Neural crest cell (in vitro differentiated cells): ENCODE results near the gene MTUS2. TPM values are rescaled to one million over a fixed set of nuclear protein-coding genes. Genes with fewer than 3 reads are reported as not detected.

Experiments used
- DNase-seq: peaks from one replicate; pipeline ENCODE4 v3.0.0; 2021; ENCODE audit warnings: low read depth, mixed read lengths, low spot score
- H3K27ac Mint-ChIP-seq: one replicate; pipeline ENCODE4 v1.8.0; 2021; ENCODE audit warnings: mild to moderate bottlenecking, mixed read lengths; ENCODE audit not compliant: unreplicated experiment
- H3K27me3 Mint-ChIP-seq: 2 replicates; pipeline ENCODE4 v1.8.0; 2021; ENCODE audit warnings: low read depth, mild to moderate bottlenecking, mixed read lengths
- H3K36me3 Mint-ChIP-seq: 2 replicates; pipeline ENCODE4 v1.8.0; 2021; ENCODE audit warnings: low read depth, mild to moderate bottlenecking, mixed read lengths
- H3K4me1 Mint-ChIP-seq: 2 replicates; pipeline ENCODE4 v1.8.0; 2021; ENCODE audit warnings: mixed read lengths
- H3K4me3 Mint-ChIP-seq: one replicate; pipeline ENCODE4 v1.8.0; 2021; ENCODE audit warnings: mild to moderate bottlenecking, mixed read lengths
- H3K9me3 Mint-ChIP-seq: 2 replicates; pipeline ENCODE4 v1.8.0; 2021; ENCODE audit warnings: mixed read lengths
- CTCF ChIP-seq: fragments of 200-600 bp; sonication (generic); conservative IDR thresholded peaks from 2 replicates; pipeline ENCODE4 v1.5.0; 2021; ENCODE audit warnings: antibody characterized with exemption, mild to moderate bottlenecking
- total RNA-seq: library from RNA; stranded (reverse); gene quantifications from 2 replicates; pipeline ENCODE4 v1.2.1, GENCODE V29; 2021

MTUS2 gene
- total RNA-seq, 1 donor from 2014 or later: 0.91 TPM

DNA sequence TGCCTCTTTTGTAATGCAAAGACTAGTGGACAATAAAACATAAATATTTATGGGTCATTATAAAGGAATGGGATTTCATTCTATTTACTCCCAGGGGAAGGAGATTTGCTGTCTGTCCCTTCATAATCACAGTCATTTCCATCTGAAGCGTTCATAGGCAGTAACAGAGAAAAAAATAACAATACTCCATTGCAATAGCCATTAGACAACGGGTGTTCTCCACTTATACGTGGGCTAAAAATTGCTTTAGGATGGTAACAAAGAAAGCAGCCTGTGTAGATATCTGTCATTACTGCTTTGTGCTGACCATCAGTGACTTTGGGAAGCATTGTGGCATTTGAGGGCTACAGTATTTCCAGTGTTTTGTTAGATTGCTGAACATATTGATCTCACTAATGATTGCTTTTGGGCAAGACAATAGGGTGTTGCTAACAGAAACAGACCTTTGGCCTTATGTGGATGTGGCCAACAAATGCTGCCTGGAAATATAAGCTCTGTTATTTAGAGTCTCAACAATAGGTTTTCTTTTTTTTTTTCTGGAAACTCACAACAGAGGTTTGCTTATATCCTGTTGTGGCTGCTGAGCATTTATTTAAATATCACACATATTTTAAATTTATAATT lies 355.2 kb downstream of the MTUS2 start:
- no peak overlapping the region for H3K27ac Mint-ChIP-seq
- H3K27me3 Mint-ChIP-seq: peaks cover 2% of the 10 kb centered on the region
- peaks cover 10% of the 10 kb centered on the region for H3K4me1 Mint-ChIP-seq
- peaks cover 2% of the 10 kb centered on the region for H3K36me3 Mint-ChIP-seq
- TF ChIP-seq CTCF: no peak
- H3K9me3 Mint-ChIP-seq: peaks cover 9% of the 10 kb centered on the region
- no peak overlapping the region for H3K4me3 Mint-ChIP-seq
- DNase-seq: no peak

DNA sequence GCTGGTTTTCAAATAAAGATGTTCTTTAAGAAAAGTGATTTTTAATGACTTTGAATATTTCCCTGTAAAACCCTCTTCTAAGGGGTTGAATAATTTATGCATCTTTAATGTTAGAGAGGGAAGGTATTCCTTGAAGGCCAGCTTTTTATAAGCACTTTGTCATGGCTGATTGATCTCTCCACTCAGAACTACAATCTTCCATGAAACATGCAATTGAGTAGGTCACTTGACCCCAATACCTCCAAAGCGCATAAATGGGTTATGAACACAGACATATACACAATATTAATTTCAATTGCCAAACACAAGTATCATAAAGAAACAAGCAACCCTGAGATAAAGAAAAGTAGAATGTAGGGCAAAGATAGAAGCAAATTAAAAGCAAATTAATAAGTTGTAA lies 359.9 kb downstream of the MTUS2 start:
- peaks cover 4% of the 10 kb centered on the region for H3K27me3 Mint-ChIP-seq

DNA sequence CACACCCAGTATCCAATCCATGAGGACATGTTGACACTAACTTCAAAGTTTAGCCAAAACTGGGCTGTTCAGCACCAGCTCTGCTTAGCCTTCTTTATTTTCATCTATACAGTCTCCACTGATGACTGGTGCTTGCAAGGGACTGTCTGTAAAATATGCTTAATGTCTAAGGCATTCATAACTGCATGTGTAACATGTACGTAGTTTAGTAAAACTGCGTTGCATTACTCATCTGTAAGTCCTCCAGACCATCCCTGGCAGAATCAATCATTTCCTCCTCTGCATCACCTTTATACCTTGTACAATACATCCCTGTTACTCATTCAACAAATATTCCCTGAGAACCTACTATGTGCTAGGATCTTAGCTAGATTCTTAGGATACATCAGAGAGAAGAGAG lies 362.1 kb downstream of the MTUS2 start:
- peaks cover 13% of the 10 kb centered on the region for H3K9me3 Mint-ChIP-seq
- no peak overlapping the region for H3K4me3 Mint-ChIP-seq
- H3K27me3 Mint-ChIP-seq: peaks cover 4% of the 10 kb centered on the region
- peaks cover 5% of the 10 kb centered on the region for H3K36me3 Mint-ChIP-seq
- no peak for DNase-seq
- no peak overlapping the region for H3K27ac Mint-ChIP-seq
- TF ChIP-seq CTCF: no peak
- no peaks in the 10 kb centered on the region for H3K4me1 Mint-ChIP-seq

More for the DNA sequence above, 359.9 kb downstream of the MTUS2 start:
- TF ChIP-seq CTCF: no peak
- Mint-ChIP-seq H3K27ac (no peak overlapping the region), H3K4me3 (no peak overlapping the region), H3K36me3 (peaks cover 4% of the 10 kb centered on the region), H3K9me3 (peaks cover 15% of the 10 kb centered on the region), H3K4me1 (peaks cover 10% of the 10 kb centered on the region)
- DNase-seq: no peak

DNA sequence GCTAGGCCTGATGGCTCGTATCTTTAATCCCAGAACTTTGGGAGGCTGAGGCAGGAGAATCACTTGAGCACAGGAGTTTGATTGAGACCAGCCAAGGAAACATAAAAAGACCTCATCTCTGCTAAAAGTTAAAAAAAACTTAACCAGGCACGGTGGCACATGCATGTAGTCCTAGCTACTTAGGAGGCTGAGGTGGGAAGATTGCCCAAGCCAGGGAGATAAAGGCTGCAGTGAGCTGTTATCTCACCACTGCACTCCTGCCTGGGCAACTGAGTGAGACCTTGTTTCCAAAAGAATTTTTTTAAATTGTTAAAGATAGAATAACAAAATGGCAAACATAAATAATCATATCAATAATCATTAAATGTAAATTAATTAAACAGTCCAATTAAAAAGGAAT lies 365.8 kb downstream of the MTUS2 start:
- Mint-ChIP-seq H3K27me3 (peaks cover 11% of the 10 kb centered on the region), H3K9me3 (peaks cover 13% of the 10 kb centered on the region), H3K36me3 (peaks cover 5% of the 10 kb centered on the region), H3K4me3 (no peak overlapping the region), H3K27ac (no peak overlapping the region), H3K4me1 (no peaks in the 10 kb centered on the region)
- TF ChIP-seq CTCF: no peak
- no peak for DNase-seq

GRCh38 chr13:29187584-29187983 lies 367.4 kb downstream of the MTUS2 start:
- Mint-ChIP-seq H3K4me1 (no peaks in the 10 kb centered on the region), H3K27ac (no peak overlapping the region), H3K4me3 (no peak overlapping the region), H3K36me3 (peaks cover 8% of the 10 kb centered on the region), H3K27me3 (peaks cover 9% of the 10 kb centered on the region), H3K9me3 (peaks cover 12% of the 10 kb centered on the region)
- TF ChIP-seq CTCF: no peak
- no peak for DNase-seq
